Upper lobe of left lung (tissue), 4 donors: Measurements from ENCODE around the gene C1QTNF12.

ENCODE experiments used
- POLR2A ChIP-seq, 4 donors: fragments of 450-650 bp; IDR thresholded peaks; one replicate each; pipeline ENCODE4 v1.5.1; 2016 to 2017; ENCODE audit warnings: antibody characterized with exemption in 4 of 4, mild to moderate bottlenecking in 2 of 4
- POLR2AphosphoS5 ChIP-seq, 2 donors: sonication (generic); formaldehyde crosslinking; IDR thresholded peaks; one replicate each; pipeline ENCODE4 v1.5.1; 2017; ENCODE audit warnings: antibody characterized with exemption in 2 of 2
- TF ChIP-seq, protein P1 (sequence below), 6 experiments: fragments of 450-650 bp in 4 of 6; fragments of 200-600 bp in 2 of 6; sonication (generic) in 2 of 6; IDR thresholded peaks; one replicate each; pipeline ENCODE4 v1.5.1; 2016 to 2019; ENCODE audit warnings: antibody characterized with exemption in 6 of 6

DNA sequence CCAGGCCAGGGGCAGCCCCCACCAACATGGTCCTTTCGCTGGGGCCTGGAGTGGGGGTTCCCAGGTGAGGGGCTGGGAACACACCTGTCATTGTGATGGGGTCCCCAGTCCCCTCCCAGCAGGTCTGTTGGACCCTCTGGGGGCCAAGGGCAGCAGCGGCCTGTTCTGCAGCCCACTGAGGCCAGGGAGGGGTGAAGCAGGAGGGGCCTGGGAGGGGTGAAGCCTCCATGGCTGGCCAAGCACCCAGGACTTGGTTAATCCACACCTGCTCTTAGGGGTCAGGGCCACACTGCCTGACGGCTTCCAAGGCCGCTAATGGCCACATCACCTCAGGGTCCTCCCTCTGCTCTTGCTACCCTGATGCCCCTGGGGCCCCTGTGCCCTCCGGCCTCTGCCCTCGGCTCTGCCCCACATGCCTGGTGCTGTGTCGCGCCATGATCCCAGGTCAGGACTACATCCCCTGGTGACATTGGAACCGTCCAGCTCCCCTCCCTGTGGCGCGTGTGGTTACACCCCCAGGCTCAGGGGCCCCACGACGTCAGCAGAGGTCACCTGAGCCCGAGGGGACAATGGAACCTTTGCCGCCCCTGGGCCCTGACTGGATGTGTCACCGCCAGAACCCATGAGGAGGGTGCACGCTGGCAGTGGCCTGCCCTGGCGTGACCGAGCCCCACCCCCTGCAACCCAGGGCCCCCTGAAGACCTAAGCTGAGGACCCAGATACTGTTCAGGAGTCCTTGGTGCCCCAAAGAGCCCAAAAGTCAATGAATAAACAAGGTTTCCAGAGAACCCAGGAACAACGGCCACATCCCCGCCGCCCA, 47.2 kb downstream of the C1QTNF12 start:
- TF ChIP-seq, protein P1, sequence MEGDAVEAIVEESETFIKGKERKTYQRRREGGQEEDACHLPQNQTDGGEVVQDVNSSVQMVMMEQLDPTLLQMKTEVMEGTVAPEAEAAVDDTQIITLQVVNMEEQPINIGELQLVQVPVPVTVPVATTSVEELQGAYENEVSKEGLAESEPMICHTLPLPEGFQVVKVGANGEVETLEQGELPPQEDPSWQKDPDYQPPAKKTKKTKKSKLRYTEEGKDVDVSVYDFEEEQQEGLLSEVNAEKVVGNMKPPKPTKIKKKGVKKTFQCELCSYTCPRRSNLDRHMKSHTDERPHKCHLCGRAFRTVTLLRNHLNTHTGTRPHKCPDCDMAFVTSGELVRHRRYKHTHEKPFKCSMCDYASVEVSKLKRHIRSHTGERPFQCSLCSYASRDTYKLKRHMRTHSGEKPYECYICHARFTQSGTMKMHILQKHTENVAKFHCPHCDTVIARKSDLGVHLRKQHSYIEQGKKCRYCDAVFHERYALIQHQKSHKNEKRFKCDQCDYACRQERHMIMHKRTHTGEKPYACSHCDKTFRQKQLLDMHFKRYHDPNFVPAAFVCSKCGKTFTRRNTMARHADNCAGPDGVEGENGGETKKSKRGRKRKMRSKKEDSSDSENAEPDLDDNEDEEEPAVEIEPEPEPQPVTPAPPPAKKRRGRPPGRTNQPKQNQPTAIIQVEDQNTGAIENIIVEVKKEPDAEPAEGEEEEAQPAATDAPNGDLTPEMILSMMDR (IDR thresholded peaks at IDR 0.05), result no peak
- no peak for TF ChIP-seq POLR2AphosphoS5 (IDR thresholded peaks at IDR 0.05)
- TF ChIP-seq POLR2A (IDR thresholded peaks at IDR 0.05), result no peak
